Frontal cortex (tissue), 4 donors: ENCODE data around the gene IL7R. TPM values are rescaled to one million over a fixed set of nuclear protein-coding genes. Genes with fewer than 3 reads are reported as not detected.
"Not testable (repeated sequence)": the region's sequence is repeated elsewhere in the genome, so short reads cannot be mapped to it uniquely, and the experiment has no call there.

Source experiments
- DNase-seq, 2 donors: peaks; one replicate each; pipeline ENCODE4 v3.0.0; 2012; ENCODE audit warnings: low spot score in 2 of 2
- FAIRE-seq: peaks from 2 replicates; lab custom pipeline; 2012; peaks lifted over from hg19 to GRCh38; lab: Jason Lieb, UNC
- total RNA-seq: library from RNA; depleted of rRNA; stranded (reverse); fragments of >200 nt; gene quantifications from one replicate; pipeline ENCODE4 v1.2.3, GENCODE V29; 2014
- donor health status: control.
- donor health status: control.
- donor health status: control.

The IL7R gene
- total RNA-seq, 1 donor from 2014 or later: 0.41 TPM

DNA sequence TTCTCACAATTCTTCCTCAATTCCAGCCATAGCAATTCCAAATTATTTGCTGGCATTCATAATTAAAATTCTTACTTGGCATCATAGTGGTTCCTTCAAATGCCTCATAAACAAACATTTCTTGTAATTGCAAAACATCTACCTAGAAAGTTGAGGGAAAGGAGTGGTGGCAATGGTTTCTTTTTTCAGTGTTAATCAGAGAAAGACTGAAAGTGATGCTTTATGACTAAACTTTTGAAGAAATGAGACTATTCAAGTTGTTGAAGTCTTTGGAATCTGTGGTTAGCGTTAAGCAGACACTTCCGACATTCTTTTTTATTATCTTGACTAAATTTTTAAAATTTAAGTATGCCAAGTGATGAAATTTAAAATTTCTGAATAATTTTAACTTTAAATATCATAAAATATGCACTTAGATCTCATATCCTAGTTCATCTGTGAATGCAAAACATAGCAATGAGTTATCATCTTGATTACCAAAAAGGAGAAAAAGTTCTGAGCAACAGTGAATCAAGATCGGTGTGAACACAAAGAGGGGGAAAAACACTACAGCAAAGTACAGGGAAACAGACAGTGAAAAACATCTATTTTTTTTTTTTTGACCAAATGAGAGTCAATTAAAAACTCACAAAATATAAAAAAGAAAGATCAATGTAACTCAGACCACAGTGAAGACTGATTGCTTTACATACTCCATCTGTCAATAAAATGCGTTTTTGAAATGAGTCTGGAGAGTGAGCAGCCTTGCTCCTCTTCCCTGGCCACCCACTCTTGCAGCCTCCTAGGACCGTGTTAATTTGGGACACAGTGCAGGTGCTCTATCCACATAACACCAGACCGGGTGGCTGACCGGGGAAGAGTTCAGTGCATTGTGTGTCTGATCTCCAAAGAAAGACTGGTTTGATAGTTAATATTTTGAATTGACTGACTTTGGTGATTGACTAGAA lies 20.6 kb upstream of the IL7R start:
- DNase-seq (no peak), FAIRE-seq (no peak)

DNA sequence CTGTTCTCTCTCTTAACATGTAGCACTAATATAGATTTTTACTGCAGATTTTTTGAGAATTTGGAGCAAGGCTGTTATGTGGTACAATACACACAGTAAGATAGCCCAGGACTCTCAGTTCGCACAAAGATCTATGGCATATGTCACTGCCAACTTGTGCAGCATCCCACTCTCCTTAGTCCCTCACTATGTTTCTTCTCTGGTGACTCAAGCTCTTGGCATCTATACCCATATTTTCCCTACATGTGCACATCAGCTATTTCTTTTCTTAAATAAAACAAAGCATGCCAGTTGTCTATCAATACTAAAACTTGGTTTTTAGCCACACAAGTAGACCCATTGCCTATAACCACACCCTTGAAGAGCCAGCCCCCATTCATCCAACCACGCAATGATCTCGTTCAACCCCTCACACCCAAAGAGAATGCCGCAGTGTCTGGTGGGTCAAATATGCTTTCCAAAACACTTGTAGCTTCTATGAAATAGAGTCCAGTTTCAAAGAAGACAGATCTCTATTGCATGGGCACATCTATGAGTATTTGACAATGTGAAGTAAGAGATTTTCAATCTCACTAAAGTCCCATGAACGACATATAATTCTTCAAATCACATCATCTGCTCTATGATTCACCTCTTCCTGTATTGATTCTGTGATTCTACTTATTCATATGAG lies 18.2 kb upstream of the IL7R start:
- DNase-seq: no peak
- FAIRE-seq: no peak

- FAIRE-seq: peak; percentile 8
These were observed 13.8 kb upstream of the IL7R start for GRCh38 chr5:35842856-35843255.

GRCh38 chr5:35845508-35845907 lies 11.2 kb upstream of the IL7R start:
- not testable (repeated sequence) for DNase-seq, FAIRE-seq

More at GRCh38 chr5:35842856-35843255, 13.8 kb upstream of the IL7R start:
- DNase-seq: no peak

DNA sequence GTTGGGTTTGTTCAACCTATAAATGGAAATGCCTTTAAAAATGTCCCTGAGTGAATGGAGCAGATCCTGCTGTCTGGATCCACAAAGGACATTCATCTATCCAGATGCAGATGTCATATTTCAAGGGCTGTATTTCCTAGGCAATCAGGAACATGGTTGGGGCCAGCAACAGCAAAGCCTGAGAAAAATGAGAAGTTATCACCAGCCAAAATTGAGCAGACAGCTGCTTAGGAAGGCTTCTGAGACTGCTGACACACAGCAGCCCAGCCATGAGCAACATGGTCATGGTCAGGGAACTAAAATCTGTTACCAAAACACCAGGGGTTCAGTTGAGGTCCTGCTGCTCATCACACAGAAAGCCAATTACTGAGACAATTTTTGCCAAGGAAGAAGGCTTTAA lies 9.2 kb upstream of the IL7R start:
- DNase-seq (no peak), FAIRE-seq (no peak)

DNA sequence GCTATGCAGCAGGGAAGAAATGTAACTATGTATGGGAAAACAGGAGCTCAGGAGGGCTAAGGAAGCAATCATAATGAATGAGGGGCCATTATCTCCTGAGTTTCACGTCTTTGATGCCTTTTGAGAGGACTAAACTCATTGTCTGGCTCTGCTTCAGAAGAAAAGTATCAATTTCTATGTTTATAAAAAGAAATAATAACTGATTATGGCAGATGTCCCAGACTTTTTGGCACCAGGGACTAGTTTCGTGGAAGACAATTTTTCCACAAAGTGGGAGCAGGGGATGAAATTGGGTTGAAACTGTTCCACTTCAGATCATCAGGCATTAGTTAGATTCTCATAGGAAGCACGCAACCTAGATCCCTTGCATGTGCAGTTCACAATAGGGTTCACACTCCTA lies 8.7 kb upstream of the IL7R start:
- DNase-seq (no peak), FAIRE-seq (no peak)

DNA sequence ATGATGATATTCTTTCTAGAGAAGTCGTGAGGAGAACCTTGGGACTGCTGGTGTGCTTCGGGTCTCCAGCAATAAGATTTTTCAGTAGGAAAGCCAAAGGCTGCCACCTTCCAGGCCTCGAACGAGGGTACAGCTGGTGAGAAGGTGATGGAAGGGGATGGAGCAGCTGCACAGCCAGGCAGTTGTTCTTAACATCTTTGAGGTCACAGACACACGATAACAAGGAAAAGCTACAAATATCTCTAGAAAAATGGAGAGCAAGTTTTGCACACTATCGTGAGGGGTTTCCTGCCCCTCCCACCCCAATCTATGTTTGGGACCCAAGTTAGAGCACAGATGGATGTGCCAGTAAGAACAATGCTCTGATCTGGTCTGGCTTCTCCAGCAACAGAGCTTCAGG lies 6.8 kb upstream of the IL7R start:
- FAIRE-seq (no peak), DNase-seq (no peak)

DNA sequence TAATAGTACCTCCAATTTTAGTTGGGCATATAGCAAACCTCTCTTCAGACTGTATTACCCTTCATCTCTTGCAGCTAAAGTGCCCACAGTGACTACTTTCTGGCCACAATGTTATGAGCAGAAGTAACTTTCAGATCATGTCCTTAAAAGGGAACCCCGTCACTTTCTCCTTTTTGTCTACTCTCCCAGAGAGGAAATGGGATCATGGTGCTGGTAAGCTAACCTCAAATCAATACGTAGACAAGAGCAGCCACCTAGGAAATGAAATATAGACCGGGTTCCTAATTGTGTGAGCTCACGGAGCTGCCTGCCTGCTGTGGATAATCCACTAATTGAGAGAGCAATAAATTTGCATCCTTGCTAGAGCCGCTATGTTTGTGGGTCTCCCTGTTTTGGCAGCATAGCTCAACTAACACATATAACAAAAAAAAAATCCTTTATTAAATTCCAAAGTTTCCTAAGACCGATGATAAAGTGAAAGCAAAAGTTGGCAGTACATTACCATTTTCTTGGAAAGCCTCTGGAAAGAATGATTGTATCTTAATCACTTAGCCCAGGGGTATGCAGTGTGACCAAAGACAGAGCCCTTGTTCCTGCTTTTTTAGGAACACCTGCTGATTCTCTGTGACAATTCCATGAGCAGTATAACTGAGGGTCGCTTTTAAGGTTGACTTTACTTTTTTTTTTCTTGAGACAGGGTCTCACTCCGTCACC lies 5.6 kb upstream of the IL7R start:
- FAIRE-seq (no peak), DNase-seq (no peak)

DNA sequence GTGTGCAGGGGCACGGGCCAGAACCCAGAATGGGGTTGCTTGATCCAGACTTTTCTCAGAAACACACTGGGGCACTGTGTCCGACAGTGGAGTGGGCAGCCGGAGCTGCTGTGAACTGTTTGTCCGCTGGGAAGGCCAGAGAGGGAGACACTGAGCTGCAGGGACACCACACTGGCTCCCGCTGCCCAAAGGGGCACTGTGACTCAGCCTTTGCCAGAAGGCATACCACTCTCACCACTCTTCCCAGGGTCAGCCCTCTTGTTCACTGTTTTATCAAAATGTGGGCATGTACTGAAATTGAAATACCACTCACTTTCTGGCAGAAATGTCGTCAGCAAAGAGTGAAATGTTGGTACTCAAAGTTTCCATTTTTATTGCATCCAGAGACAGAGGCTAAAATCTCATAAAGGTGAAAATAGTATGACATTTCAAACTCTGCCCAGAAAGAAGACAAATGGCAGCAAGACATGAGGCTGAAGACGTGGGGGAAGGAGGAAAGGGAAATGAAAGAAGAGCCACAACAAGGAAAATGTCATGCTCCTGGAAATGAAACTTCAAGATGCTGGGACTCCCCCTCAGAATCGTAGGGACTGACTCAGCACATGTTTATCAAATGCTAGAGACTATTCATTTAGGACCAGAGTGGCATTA lies 4.5 kb upstream of the IL7R start:
- no peak for DNase-seq
- no peak for FAIRE-seq

DNA sequence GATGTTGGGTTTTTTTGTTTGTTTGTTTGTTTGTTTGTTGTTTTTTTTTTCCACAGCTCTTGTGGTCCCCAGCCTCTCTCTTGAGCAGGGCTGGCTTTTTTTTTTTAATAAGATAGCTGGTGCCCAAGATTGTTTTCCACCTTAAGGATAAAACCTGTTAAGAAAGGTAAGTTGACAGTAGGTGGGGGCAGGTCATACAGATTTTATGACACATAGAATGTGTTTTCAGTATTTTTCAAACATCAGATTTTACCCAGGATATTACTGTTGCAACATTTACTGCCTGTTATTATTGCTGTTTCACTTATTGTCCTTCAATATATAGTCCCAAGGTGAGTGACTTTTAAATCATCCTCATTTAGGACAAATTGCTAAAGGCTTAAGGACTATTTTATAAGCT lies 3.9 kb upstream of the IL7R start:
- no peak for DNase-seq
- no peak for FAIRE-seq

- DNase-seq (no peak), FAIRE-seq (no peak)
These were observed 3.1 kb upstream of the IL7R start for GRCh38 chr5:35853631-35854030.

GRCh38 chr5:35854248-35854647 lies 2.4 kb upstream of the IL7R start:
- DNase-seq (no peak), FAIRE-seq (no peak)

DNA sequence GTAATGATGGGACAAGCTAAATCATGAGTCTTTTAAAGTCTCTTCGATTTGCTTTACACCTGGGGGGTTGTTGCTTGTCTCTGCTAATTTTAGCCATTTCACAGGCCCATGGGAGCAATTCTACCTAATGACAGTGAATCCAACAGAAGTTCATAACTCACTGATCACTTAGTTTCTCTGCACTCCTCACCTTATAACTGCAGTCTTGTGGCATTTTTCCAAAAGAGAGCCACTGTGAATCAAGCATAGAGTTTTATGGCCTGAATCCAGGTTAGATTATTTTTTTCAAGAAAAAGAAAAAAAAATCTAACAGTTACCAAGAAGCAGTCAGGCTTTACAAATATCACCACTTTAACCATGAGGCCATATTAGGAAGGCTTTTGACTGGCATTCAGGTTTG lies 1.5 kb upstream of the IL7R start:
- DNase-seq: no peak
- no peak for FAIRE-seq

DNA sequence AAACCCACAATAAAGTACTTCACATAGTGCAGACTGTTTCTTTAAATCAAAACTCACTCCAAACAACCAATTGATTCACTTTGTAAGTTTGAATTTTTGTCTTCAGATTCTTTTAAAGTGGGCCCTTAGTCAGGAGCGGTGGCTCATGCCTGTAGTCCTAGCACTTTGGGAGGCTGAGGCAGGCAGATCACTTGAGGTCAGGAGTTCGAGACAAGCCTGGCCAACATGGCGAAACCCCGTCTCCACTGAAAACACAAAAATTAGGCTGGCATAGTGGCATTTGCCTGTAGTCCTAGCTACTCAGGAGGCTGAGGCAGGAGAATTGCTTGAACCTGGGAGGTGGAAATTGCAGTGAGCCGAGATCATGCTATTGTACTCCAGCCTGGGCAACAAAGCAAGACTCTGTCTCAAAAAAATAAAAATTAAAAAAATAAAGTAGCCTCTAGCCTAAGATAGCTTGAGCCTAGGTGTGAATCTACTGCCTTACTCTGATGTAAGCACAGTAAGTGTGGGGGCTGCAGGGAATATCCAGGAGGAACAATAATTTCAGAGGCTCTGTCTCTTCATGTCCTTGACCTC lies 416 bp upstream of the IL7R start:
- not testable (repeated sequence) for DNase-seq, FAIRE-seq

DNA sequence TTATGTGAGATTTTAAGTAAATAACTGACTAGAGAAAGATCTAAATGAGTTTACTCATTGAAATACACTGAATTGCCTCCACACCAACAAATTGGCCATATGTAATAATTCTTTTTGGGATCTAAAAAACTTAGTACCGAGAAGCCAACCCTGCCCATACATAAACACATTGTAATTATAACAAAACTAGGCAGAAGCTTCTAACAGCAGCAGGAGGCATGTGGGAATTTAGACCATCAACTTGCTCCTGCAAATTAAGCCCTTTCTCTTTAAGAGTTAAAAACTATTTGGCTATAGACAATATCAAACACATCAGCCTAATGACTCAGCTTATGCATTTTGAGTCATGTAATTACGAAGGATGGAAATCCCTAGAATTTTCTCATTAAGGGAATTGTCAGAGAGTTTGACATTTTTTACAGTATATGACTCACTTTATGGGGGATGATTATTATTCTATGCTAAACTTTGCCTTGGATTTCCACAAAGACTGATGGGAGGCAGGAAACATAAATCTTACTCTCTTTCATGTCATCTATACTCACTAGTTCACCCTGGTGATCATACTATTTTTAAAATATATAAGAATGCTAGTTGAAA lies 1.0 kb downstream of the IL7R start:
- no peak for FAIRE-seq
- no peak for DNase-seq

DNA sequence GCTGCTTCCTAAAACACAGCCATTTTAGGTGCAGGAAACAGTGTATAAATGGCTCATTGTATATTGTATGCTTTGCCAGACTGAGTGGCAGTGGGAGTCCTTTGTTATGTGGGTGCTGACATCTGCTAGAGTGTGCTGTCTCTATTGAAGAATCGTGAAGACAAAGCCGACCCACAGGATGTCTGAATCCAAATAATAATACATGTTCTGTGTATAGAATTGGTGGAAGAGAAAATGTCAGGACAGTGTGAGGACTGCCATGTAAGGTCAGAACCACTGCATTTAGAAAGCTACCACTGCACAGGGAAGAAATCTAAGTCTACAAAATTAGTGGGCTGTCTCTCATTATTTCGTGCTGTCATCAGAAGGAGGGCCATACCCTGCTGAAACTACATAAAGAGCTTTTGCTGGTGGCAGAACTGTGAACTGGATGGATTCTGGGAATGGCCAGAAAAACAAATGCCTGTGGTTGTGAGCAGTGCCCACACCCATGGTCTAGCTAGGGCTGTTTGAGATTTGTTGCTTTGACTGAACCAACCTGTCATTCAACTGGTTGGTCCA lies 2.5 kb downstream of the IL7R start:
- FAIRE-seq (no peak), DNase-seq (no peak)

- DNase-seq (no peak), FAIRE-seq (no peak)
These were observed 4.0 kb downstream of the IL7R start for GRCh38 chr5:35860686-35861085.

DNA sequence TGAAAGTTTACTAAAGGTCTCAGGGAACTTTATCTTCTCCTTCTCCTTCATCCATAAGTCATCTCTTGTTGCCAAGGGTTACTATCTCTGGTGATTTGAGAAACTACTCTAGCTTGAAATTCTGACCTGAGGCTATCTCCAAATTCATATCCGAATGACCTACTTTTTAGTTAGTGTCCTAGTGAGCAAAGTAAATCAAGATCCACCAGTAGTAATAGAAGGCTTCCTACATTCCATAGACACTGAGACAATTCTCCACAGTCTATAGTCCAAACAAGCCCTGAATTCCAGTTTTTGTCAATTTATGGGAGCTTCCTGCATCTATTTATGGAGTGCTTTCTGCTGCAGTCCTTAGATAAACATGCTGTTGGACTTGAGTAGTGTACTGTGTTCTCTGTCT lies 5.0 kb downstream of the IL7R start:
- DNase-seq (no peak), FAIRE-seq (no peak)

GRCh38 chr5:35862126-35862525 lies 5.4 kb downstream of the IL7R start:
- FAIRE-seq: no peak
- no peak for DNase-seq
